Smooth muscle cell of the brain vasculature (primary cell): ENCODE measurements around the gene FCHO1.

Source experiments
- DNase-seq: peaks from one replicate; pipeline ENCODE4 v3.0.0-alpha.2; 2012; ENCODE audit warnings: low read depth, low spot score

Gene FCHO1

GRCh38 chr19:17733127-17733526, 18.1 kb upstream of the FCHO1 start:
- DNase-seq, result no peak

- no peak for DNase-seq
Measured at GRCh38 chr19:17734146-17734545, 17.1 kb upstream of the FCHO1 start.

GRCh38 chr19:17735410-17735809, 15.9 kb upstream of the FCHO1 start:
- no peak for DNase-seq

GRCh38 chr19:17737690-17738153, 13.6 kb upstream of the FCHO1 start:
- DNase-seq, result no peak

GRCh38 chr19:17739121-17739875, 12.0 kb upstream of the FCHO1 start:
- DNase-seq, result no peak

- DNase-seq, result no peak
Measured at GRCh38 chr19:17741456-17741855, 9.8 kb upstream of the FCHO1 start.

- DNase-seq, result no peak
Measured at GRCh38 chr19:17743874-17744580, 7.2 kb upstream of the FCHO1 start.

- peak; percentile 82 for DNase-seq
Measured at GRCh38 chr19:17747205-17748098, 3.8 kb upstream of the FCHO1 start.

- DNase-seq, result no peak
Measured at GRCh38 chr19:17748884-17749638, 2.2 kb upstream of the FCHO1 start.

GRCh38 chr19:17749912-17750317, 1.4 kb upstream of the FCHO1 start:
- DNase-seq, result no peak

- no peak for DNase-seq
Measured at GRCh38 chr19:17751912-17752273, 616 bp downstream of the FCHO1 start.

GRCh38 chr19:17752865-17753639, 1.8 kb downstream of the FCHO1 start:
- DNase-seq, result no peak

- DNase-seq, result no peak
Measured at GRCh38 chr19:17753976-17754375, 2.7 kb downstream of the FCHO1 start.

GRCh38 chr19:17754634-17755442, 3.6 kb downstream of the FCHO1 start:
- DNase-seq, result no peak

GRCh38 chr19:17755443-17755890, 4.2 kb downstream of the FCHO1 start:
- no peak for DNase-seq

GRCh38 chr19:17755977-17756670, 4.8 kb downstream of the FCHO1 start:
- no peak for DNase-seq

- DNase-seq, result no peak
Measured at GRCh38 chr19:17757125-17757524, 5.8 kb downstream of the FCHO1 start.

- DNase-seq, result no peak
Measured at GRCh38 chr19:17758515-17758914, 7.2 kb downstream of the FCHO1 start.

- DNase-seq, result no peak
Measured at GRCh38 chr19:17761148-17761547, 9.9 kb downstream of the FCHO1 start.
